GM13976 (cell line): ENCODE results near the gene TWNK.

Experiments used
- DNase-seq: peaks from one replicate; pipeline ENCODE4 v3.0.0; 2012; ENCODE audit warnings: low spot score
- in situ Hi-C: fragments of 300-500 bp; cut with MboI; formaldehyde crosslinking; loops from one replicate; pipeline ENCODE4 v1.12.0; 2022; ENCODE audit warnings: low sequenced_read_pairs, mixed read lengths, inconsistent platforms; ENCODE audit not compliant: unreplicated experiment
- TF ChIP-seq, protein P1 (sequence below): IDR thresholded peaks from 2 replicates; pipeline ENCODE4 v1.5.1; 2012; ENCODE audit warnings: borderline replicate concordance, mild to moderate bottlenecking; ENCODE audit not compliant: insufficient read depth; ENCODE audit errors: extremely low read depth, missing control alignments, control extremely low read depth

The TWNK gene

DNA sequence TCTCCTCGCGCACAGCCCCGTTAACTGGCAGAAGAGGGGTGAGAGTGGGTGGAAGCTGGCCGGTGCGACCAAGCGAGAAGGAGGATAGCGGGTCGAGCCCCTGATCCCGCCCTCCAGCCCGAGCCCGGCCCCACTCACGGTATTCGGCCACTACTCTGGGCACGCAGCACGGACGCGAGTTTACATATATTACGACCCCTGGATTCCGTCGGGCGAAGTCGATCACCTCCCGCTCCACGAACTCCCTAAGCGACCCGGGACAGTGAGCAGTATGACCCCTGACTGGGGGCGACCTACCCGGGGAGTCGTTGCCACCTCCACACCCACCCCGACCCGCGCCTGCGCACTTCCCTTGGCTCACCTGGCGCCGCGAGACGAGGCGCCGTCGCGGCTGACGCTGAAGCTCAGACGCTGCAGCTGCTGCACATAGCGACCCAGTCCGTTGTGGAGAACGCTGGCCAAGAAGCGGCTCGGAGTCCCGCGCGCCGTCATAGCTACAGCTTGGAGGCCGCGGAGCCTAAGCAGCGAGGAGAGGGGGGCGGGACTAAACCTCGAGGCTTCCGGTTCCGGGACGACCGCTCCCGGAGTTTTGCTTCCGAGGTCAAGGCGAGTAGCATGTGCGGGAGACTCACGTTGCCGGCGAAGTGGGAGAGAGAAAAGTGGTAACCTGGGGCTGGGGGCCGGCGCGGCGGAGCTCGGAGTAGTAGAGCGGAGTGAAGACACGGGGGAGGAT is at the start of gene TWNK, which contains the start of gene MRPL43:
TSS of gene TWNK (plus strand) at position 592 of the 733 bp plus-strand sequence. CDS start 668 bp downstream, outside the sequence.
TSS of gene MRPL43 (minus strand) at position 546 of the 733 bp plus-strand sequence. CDS start at position 492, 54 bp downstream.
- DNase-seq = peak; percentile 94
- in situ Hi-C loops = no loop called here

DNA sequence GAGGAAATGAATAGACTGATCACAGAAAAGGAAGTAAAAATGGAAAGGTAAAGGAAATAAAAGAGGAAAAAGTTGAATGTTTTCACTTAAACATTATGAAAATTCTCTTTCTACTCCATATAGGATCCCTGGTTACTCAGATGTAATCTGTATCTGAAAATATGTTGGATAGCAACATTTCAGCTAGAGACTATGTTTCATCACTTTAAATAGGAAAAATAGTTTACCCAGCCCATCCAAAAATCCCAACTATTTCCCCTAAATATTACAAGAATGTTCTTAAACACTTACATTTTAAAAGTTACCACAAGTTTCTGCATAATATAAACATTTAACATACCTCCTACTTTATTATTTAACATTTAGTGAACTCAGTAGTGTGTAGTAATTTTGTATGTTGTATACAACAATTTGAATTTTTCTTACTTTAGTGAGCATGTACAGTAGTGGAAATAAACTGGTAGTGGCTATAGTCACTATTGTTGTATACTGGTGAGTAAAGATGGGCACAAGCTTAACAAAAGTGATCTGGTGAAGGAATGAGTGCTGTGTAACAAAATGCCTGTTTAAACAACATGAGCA is 47.5 kb upstream of the TWNK start:
- no peak for DNase-seq
- TF ChIP-seq, protein P1, sequence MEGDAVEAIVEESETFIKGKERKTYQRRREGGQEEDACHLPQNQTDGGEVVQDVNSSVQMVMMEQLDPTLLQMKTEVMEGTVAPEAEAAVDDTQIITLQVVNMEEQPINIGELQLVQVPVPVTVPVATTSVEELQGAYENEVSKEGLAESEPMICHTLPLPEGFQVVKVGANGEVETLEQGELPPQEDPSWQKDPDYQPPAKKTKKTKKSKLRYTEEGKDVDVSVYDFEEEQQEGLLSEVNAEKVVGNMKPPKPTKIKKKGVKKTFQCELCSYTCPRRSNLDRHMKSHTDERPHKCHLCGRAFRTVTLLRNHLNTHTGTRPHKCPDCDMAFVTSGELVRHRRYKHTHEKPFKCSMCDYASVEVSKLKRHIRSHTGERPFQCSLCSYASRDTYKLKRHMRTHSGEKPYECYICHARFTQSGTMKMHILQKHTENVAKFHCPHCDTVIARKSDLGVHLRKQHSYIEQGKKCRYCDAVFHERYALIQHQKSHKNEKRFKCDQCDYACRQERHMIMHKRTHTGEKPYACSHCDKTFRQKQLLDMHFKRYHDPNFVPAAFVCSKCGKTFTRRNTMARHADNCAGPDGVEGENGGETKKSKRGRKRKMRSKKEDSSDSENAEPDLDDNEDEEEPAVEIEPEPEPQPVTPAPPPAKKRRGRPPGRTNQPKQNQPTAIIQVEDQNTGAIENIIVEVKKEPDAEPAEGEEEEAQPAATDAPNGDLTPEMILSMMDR = no peak
- in situ Hi-C loops = no loop called here

More for the DNA sequence above, at the start of gene TWNK, which contains the start of gene MRPL43:
- TF ChIP-seq, protein P1 = no peak

DNA sequence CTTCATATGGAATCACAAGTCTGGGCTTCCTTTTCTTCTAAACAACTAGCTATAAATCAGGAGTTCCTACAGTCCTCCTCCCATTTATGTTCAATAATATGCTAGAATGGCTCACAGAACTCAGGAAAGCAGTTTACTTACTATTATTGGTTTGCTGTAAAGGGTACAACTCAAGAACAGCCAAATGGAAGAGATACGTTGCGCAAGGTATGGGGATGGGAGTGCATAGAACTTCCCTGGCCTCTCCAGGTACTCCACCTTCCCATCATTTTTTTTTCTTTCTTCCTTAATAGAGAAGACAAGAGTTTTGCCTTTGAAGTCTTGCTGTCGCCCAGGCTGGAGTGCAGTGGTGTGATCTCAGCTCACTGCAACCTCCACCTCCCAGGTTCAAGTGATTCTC is 45.1 kb upstream of the TWNK start:
- DNase-seq = no peak
- in situ Hi-C loops = no loop called here
- TF ChIP-seq, protein P1 = no peak

DNA sequence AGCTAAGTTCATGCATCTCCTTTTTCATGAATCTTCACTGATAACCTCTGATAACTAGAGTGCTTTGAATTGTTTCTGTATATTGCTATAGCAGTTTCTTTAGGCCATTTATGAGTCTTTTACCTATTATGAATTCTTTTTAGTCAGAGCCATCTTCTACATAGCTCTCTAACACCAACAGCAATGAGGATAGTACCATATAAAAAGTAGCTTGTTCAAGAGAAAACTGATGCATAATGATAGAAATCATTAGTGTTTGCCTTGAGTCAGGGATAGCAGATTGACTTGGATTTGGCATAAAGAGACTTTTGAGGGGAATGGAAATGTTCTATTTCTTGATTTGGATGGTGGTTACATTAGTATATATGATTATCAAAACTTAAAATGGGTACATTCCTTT is 43.8 kb upstream of the TWNK start:
- TF ChIP-seq, protein P1 = no peak
- in situ Hi-C loops = no loop called here
- no peak for DNase-seq

DNA sequence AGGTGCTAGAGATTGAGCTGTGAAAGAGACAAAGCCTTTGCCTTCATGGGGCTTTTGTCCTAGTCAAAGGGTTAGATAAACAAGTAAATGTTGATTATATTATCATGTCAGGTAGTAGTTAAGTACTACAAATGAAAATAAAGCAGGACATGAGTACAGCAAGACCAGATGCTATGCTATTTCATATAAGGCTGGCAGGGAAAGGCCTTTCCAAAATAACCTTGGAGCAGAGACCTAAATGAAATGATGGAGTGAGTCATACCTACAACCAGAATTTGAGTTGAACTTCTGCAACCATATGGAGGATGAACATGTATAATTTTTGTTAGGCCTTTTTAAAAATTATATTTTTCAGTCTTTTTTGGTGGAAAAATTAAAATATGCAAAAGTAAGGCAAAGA is 41.6 kb upstream of the TWNK start:
- no peak for DNase-seq
- TF ChIP-seq, protein P1 = no peak
- in situ Hi-C loops = no loop called here

DNA sequence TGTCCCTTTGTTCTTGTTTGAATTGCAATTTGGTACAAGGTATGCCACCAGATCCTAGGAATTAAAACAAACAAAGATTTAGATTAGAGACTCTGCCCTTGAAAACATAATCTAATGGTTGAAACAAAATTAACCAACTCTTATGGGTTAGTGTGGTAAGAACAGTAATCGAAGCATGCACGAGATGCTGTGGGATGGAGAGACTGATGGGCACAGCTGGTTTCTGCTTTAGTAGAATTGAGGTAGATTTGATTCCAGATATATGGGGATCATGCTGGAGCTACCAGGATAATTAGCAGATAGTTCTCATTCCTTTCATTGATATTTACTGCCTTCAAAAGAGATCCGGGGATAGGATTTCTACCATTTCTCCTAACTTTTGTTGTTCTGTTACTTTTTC is 38.4 kb upstream of the TWNK start:
- TF ChIP-seq, protein P1 = no peak
- in situ Hi-C loops = no loop called here
- no peak for DNase-seq
